NCI-H774 (cell line): ENCODE data around the gene ERP44.
"Not testable (repeated sequence)": the region's sequence is repeated elsewhere in the genome, so short reads cannot be mapped to it uniquely, and the experiment has no call there.

Experiments used
- DNase-seq: peaks from one replicate; lab custom pipeline; 2025; lab: John Stamatoyannopoulos, UW

ERP44 gene

GRCh38 chr9:100100146-100100667 is 1.4 kb upstream of the ERP44 start:
- no peak for DNase-seq

GRCh38 chr9:100099722-100100042 is 882 bp upstream of the ERP44 start:
- DNase-seq, result no peak

- DNase-seq, result peak; percentile 66
Measured at GRCh38 chr9:100098046-100098886, 534 bp downstream of the ERP44 start.

GRCh38 chr9:100096378-100096916 is 2.4 kb downstream of the ERP44 start:
- no peak for DNase-seq

- DNase-seq, result not testable (repeated sequence)
Measured at GRCh38 chr9:100094411-100094810, 4.4 kb downstream of the ERP44 start.

- DNase-seq, result no peak
Measured at GRCh38 chr9:100092066-100092465, 6.7 kb downstream of the ERP44 start.

GRCh38 chr9:100091650-100092049 is 7.2 kb downstream of the ERP44 start:
- DNase-seq, result no peak

- DNase-seq, result no peak
Measured at GRCh38 chr9:100090880-100091279, 7.9 kb downstream of the ERP44 start.

GRCh38 chr9:100088202-100088601 is 10.6 kb downstream of the ERP44 start:
- no peak for DNase-seq

- no peak for DNase-seq
Measured at GRCh38 chr9:100087218-100087617, 11.6 kb downstream of the ERP44 start.

GRCh38 chr9:100086097-100086635 is 12.6 kb downstream of the ERP44 start:
- no peak for DNase-seq

- no peak for DNase-seq
Measured at GRCh38 chr9:100084734-100085133, 14.1 kb downstream of the ERP44 start.

- no peak for DNase-seq
Measured at GRCh38 chr9:100084128-100084453, 14.7 kb downstream of the ERP44 start.

- DNase-seq, result no peak
Measured at GRCh38 chr9:100083448-100084127, 15.2 kb downstream of the ERP44 start.

GRCh38 chr9:100082782-100083181 is 16.0 kb downstream of the ERP44 start:
- DNase-seq, result no peak

GRCh38 chr9:100076256-100076655 is 22.5 kb downstream of the ERP44 start:
- DNase-seq, result not testable (repeated sequence)

- no peak for DNase-seq
Measured at GRCh38 chr9:100074989-100075388, 23.8 kb downstream of the ERP44 start.

GRCh38 chr9:100074093-100074492 is 24.7 kb downstream of the ERP44 start:
- no peak for DNase-seq

- DNase-seq, result no peak
Measured at GRCh38 chr9:100072805-100073204, 26.0 kb downstream of the ERP44 start.

- DNase-seq, result no peak
Measured at GRCh38 chr9:100071271-100071670, 27.5 kb downstream of the ERP44 start.

GRCh38 chr9:100070104-100071041 is 28.4 kb downstream of the ERP44 start:
- no peak for DNase-seq

- not testable (repeated sequence) for DNase-seq
Measured at GRCh38 chr9:100069068-100069467, 29.7 kb downstream of the ERP44 start.
